ENCODE results near the gene STON2. TPM values are rescaled to one million over a fixed set of nuclear protein-coding genes. Genes with fewer than 3 reads are reported as not detected.
"Not testable (repeated sequence)": the region's sequence is repeated elsewhere in the genome, so short reads cannot be mapped to it uniquely, and the experiment has no call there.

STON2 gene
- total RNA-seq, 1 donor from 2014 or later = 175 TPM

- DNase-seq (ENCODE audit: low read depth in 2 of 2) = not testable (repeated sequence)
Measured at GRCh38 chr14:81223788-81224187, 176.3 kb downstream of the STON2 start.

GRCh38 chr14:81222691-81223090, 177.4 kb downstream of the STON2 start:
- no peak for DNase-seq (ENCODE audit: low read depth in 2 of 2)

- DNase-seq (ENCODE audit: low read depth in 2 of 2) = no peak
Measured at GRCh38 chr14:81222126-81222525, 178.0 kb downstream of the STON2 start.

- no peak for DNase-seq (ENCODE audit: low read depth in 2 of 2)
Measured at GRCh38 chr14:81221579-81222102, 178.5 kb downstream of the STON2 start.

GRCh38 chr14:81220830-81221578, 179.1 kb downstream of the STON2 start, which contains the start of gene GTF2A1:
Gene GTF2A1 (minus strand): TSS chr14:81220959. CDS start chr14:81220518, 441 bp downstream.
- peak; percentile 97 for DNase-seq (ENCODE audit: low read depth in 2 of 2)

GRCh38 chr14:81220580-81220829, 179.6 kb downstream of the STON2 start:
- DNase-seq (ENCODE audit: low read depth in 2 of 2) = no peak

- DNase-seq (ENCODE audit: low read depth in 2 of 2) = peak; percentile 41 to 56
Measured at GRCh38 chr14:81219759-81220579, 180.2 kb downstream of the STON2 start.

- DNase-seq (ENCODE audit: low read depth in 2 of 2) = peak; percentile 98
Measured at GRCh38 chr14:81219210-81219758, 180.8 kb downstream of the STON2 start.

- DNase-seq (ENCODE audit: low read depth in 2 of 2) = peak; percentile 47 to 51
Measured at GRCh38 chr14:81211844-81212243, 188.3 kb downstream of the STON2 start.

Other genes starting within 250 kb of the STON2 start
- 23.8 and 44.8 TPM in 2 replicates for gene GTF2A1, start 179.4 kb downstream of the STON2 start, total RNA-seq
- gene SEL1L, start 133.5 kb upstream of the STON2 start, total RNA-seq = 44.2 and 63.3 TPM in 2 replicates

Data from lung microvascular endothelial cell (primary cell).